GM21786 (cell line): Measurements from ENCODE around the gene SLC6A13.

Source experiments
- ATAC-seq: cut with Tn5 transposase; IDR thresholded peaks from one replicate; pipeline ENCODE4 v1.9.1; 2021; ENCODE audit not compliant: unreplicated experiment

SLC6A13 gene

GRCh38 chr12:234891-235415 lies 27.7 kb downstream of the SLC6A13 start:
- no peak for ATAC-seq

- ATAC-seq, result no peak
Measured at GRCh38 chr12:234019-234418, 28.6 kb downstream of the SLC6A13 start.

- no peak for ATAC-seq
Measured at GRCh38 chr12:233615-233968, 29.0 kb downstream of the SLC6A13 start.

- no peak for ATAC-seq
Measured at GRCh38 chr12:232731-233614, 29.7 kb downstream of the SLC6A13 start.

GRCh38 chr12:230925-231671 lies 31.5 kb downstream of the SLC6A13 start:
- no peak for ATAC-seq

- ATAC-seq, result no peak
Measured at GRCh38 chr12:229441-230191, 33.0 kb downstream of the SLC6A13 start.

- no peak for ATAC-seq
Measured at GRCh38 chr12:228846-229200, 33.8 kb downstream of the SLC6A13 start.

GRCh38 chr12:227923-228845 lies 34.5 kb downstream of the SLC6A13 start:
- no peak for ATAC-seq

- no peak for ATAC-seq
Measured at GRCh38 chr12:227286-227915, 35.2 kb downstream of the SLC6A13 start.

- no peak for ATAC-seq
Measured at GRCh38 chr12:226401-226800, 36.2 kb downstream of the SLC6A13 start.

GRCh38 chr12:225012-225411 lies 37.6 kb downstream of the SLC6A13 start:
- no peak for ATAC-seq

- ATAC-seq, result no peak
Measured at GRCh38 chr12:224330-224729, 38.3 kb downstream of the SLC6A13 start.

GRCh38 chr12:223841-224240 lies 38.8 kb downstream of the SLC6A13 start:
- no peak for ATAC-seq

GRCh38 chr12:221736-222135 lies 40.9 kb downstream of the SLC6A13 start:
- no peak for ATAC-seq

GRCh38 chr12:220946-221550 lies 41.6 kb downstream of the SLC6A13 start:
- no peak for ATAC-seq

- ATAC-seq, result no peak
Measured at GRCh38 chr12:220491-220890, 42.1 kb downstream of the SLC6A13 start.

GRCh38 chr12:219891-220352 lies 42.7 kb downstream of the SLC6A13 start:
- ATAC-seq, result peak; percentile 64

GRCh38 chr12:218728-219590 lies 43.7 kb downstream of the SLC6A13 start:
- no peak for ATAC-seq
